KMS-11 (cell line): ENCODE data around the gene PRSS57.

Experiments used
- H2AFZ ChIP-seq: fragments of 200-600 bp; sonication (generic); 2 replicates; pipeline ENCODE4 v1.6.1; 2016; ENCODE audit warnings: antibody characterized with exemption, mixed run types, low read depth
- H3K27ac ChIP-seq: fragments of 200-600 bp; sonication (generic); 2 replicates; pipeline ENCODE4 v1.6.1; 2016; ENCODE audit warnings: mild to moderate bottlenecking, mixed run types
- H3K27me3 ChIP-seq: fragments of 200-600 bp; sonication (generic); 2 replicates; pipeline ENCODE4 v1.6.1; 2017; ENCODE audit warnings: mild to moderate bottlenecking, low read depth, mixed run types, moderate library complexity; ENCODE audit not compliant: insufficient read depth
- H3K36me3 ChIP-seq: fragments of 200-600 bp; sonication (generic); 2 replicates; pipeline ENCODE4 v1.6.1; 2017; ENCODE audit warnings: mild to moderate bottlenecking, mixed run types; ENCODE audit not compliant: insufficient read depth
- H3K4me1 ChIP-seq: fragments of 200-600 bp; sonication (generic); 2 replicates; pipeline ENCODE4 v1.6.1; 2016; ENCODE audit warnings: mild to moderate bottlenecking, low read depth, mixed run types; ENCODE audit not compliant: poor library complexity, severe bottlenecking
- H3K4me2 ChIP-seq: fragments of 200-600 bp; sonication (generic); 2 replicates; pipeline ENCODE4 v1.7.0; 2016; ENCODE audit warnings: mild to moderate bottlenecking, mixed run types
- H3K4me3 ChIP-seq: fragments of 200-600 bp; sonication (generic); IDR thresholded peaks from 2 replicates; pipeline ENCODE4 v1.6.1; 2017; ENCODE audit warnings: low read depth, low read length, mixed read lengths; ENCODE audit not compliant: insufficient read depth
- H3K79me2 ChIP-seq: fragments of 200-600 bp; sonication (generic); 2 replicates; pipeline ENCODE4 v1.6.1; 2016; ENCODE audit warnings: low read depth, mixed run types; ENCODE audit not compliant: insufficient read depth
- H3K9ac ChIP-seq: fragments of 200-600 bp; sonication (generic); 2 replicates; pipeline ENCODE4 v1.6.1; 2016; ENCODE audit warnings: mild to moderate bottlenecking, mixed run types
- H4K20me1 ChIP-seq: fragments of 200-600 bp; sonication (generic); 2 replicates; pipeline ENCODE4 v1.6.1; 2016; ENCODE audit warnings: mild to moderate bottlenecking, mixed run types; ENCODE audit not compliant: insufficient read depth
- TF ChIP-seq, protein P1 (sequence below): fragments of 200-600 bp; sonication (generic); conservative IDR thresholded peaks from 2 replicates; pipeline ENCODE4 v1.6.1; 2017; ENCODE audit warnings: low read depth, mild to moderate bottlenecking, antibody characterized with exemption, low read length, moderate library complexity, mixed read lengths

The PRSS57 gene

DNA sequence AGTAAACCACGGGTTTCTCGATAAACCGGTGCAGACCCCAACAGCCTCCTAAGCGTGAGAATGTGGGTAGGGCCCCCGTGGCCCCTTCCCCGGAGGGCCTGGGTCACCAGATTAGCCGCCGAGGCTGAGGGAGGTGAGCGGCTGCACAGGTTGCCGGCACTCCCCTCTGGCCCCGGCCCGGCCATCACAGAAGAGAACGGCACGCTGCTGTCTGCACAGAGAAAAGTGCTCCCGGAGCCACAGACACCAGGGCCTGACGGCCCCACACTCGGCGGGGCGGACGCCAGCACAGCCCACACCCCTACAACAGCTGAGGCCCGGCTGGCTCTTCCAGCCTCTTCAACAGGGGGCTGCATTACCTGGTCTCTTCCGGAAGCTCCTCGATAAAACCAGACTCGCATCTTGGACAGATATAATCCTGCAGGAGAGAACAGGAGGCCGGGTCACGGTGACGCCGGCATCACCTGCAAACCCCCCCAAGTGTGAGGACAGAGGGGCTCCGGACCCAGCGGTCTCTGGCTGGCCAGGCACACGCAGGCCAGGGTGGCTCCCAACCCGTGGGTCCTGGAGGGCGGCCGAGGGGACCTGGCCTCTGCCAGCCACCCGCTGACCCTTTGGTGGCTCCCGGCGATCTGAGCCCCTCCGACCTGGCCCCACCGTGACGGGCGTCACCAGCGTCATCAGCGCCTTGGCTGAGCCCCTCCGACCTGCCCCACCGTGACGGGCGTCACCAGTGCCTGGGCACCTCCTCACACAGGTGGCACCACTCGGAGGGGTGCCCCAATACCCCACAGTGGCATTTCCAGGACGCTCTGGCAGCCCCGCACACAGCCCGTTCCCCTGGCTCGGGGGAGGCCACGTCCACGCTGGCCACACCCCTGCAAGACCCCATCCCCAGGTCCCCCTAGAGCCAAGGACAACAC, 42.5 kb downstream of the PRSS57 start:
- TF ChIP-seq, protein P1, sequence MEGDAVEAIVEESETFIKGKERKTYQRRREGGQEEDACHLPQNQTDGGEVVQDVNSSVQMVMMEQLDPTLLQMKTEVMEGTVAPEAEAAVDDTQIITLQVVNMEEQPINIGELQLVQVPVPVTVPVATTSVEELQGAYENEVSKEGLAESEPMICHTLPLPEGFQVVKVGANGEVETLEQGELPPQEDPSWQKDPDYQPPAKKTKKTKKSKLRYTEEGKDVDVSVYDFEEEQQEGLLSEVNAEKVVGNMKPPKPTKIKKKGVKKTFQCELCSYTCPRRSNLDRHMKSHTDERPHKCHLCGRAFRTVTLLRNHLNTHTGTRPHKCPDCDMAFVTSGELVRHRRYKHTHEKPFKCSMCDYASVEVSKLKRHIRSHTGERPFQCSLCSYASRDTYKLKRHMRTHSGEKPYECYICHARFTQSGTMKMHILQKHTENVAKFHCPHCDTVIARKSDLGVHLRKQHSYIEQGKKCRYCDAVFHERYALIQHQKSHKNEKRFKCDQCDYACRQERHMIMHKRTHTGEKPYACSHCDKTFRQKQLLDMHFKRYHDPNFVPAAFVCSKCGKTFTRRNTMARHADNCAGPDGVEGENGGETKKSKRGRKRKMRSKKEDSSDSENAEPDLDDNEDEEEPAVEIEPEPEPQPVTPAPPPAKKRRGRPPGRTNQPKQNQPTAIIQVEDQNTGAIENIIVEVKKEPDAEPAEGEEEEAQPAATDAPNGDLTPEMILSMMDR: no peak
- no peak overlapping the region for H3K4me2 ChIP-seq
- no peaks in the 10 kb centered on the region for H3K4me1 ChIP-seq
- H3K79me2 ChIP-seq: peaks cover 63% of the 10 kb centered on the region
- no peaks in the 10 kb centered on the region for H3K27me3 ChIP-seq
- H2AFZ ChIP-seq: no peak overlapping the region
- no peak overlapping the region for H3K27ac ChIP-seq
- H3K4me3 ChIP-seq: no peak overlapping the region
- no peaks in the 10 kb centered on the region for H3K36me3 ChIP-seq
- peaks cover 32% of the 10 kb centered on the region; the same call in 1 of the 2 replicates for H4K20me1 ChIP-seq
- H3K9ac ChIP-seq: no peak overlapping the region

DNA sequence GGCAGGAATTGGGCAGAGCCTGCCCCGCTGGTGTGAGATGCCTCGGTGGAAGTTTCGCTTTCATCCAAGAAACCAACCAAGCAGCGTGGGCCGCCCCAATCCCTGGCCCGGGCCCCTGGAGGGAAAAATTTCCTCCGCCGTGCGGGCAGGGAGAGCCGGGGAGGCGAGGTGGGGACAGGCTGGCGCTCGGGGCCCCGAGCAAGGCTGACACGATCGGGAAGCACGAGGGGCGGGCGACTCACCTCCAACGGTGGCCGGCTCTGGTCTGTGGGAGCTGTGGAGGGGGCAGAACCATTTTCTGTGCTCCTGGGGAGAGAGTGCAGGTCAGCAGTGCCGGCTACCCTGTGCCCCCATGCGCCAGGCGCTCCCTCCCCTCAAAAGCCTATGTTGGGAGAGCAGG, 43.3 kb downstream of the PRSS57 start:
- no peak overlapping the region for H3K4me3 ChIP-seq
- H3K4me1 ChIP-seq: no peaks in the 10 kb centered on the region
- H3K79me2 ChIP-seq: peaks cover 56% of the 10 kb centered on the region
- H3K36me3 ChIP-seq: no peaks in the 10 kb centered on the region; the same call in 1 of the 2 replicates
- no peak overlapping the region for H2AFZ ChIP-seq
- H3K27ac ChIP-seq: no peak overlapping the region
- no peak overlapping the region for H3K9ac ChIP-seq
- peaks cover 24% of the 10 kb centered on the region; the same call in 1 of the 2 replicates for H4K20me1 ChIP-seq
- H3K4me2 ChIP-seq: no peak overlapping the region
- no peaks in the 10 kb centered on the region for H3K27me3 ChIP-seq
- TF ChIP-seq, protein P1: no peak

DNA sequence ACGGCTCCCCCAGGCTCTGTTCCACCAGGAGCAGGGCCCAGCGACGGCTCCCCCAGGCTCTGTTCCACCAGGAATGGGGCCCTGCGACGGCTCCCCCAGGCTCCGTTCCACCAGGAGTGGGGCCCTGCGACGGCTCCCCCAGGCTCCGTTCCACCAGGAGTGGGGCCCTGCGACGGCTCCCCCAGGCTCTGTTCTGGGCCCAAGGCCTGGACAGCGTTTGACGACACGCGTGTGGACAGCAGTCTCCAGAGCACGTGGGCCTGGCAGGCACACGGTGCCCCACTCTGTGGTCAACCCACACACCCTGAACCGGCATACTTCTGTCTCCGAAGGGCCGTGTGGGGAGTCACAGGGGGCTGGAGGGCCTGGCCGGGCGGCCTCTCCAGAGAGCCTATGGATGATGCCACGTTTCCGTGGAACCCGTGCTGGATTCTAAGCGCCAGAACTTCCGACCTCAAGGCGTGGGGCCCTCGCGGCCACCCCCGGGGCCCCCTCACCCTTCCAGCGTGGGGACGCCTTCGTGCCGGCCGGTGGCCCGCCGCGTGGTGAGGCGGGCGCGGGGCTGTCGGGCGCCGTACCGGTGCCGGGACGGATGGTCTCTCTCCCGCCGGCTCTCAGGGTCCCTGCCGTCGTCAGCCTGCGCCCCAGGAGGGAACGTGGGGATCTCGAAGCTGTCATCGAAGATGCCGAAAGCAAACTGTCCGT, 44.0 kb downstream of the PRSS57 start:
- no peak overlapping the region for H2AFZ ChIP-seq
- H3K4me2 ChIP-seq: no peak overlapping the region
- TF ChIP-seq, protein P1: no peak
- H3K4me1 ChIP-seq: no peaks in the 10 kb centered on the region
- no peak overlapping the region for H3K9ac ChIP-seq
- no peak overlapping the region for H3K27ac ChIP-seq
- no peaks in the 10 kb centered on the region for H3K27me3 ChIP-seq
- H4K20me1 ChIP-seq: peaks cover 17% of the 10 kb centered on the region; the same call in 1 of the 2 replicates
- peaks cover 48% of the 10 kb centered on the region for H3K79me2 ChIP-seq
- no peaks in the 10 kb centered on the region; the same call in 1 of the 2 replicates for H3K36me3 ChIP-seq
- H3K4me3 ChIP-seq: no peak overlapping the region

DNA sequence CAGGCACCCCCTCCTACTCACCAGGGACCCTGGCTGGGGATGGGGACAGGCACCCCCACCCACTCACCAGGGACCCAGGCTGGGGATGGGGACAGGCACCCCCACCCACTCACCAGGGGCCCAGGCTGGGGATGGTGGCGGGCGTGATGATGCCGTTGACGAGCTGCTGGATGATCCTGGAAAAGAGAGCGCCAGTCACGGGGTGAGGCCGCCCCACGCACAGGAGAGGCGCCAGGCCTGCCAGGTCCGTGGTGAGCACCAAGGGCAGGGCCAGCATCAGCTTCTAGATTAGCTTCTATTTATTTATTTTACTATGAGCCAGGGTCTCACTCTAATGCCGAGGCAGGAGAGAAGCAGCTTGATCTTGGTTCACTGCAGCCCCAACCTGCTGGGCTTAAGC, 45.1 kb downstream of the PRSS57 start:
- Histone ChIP-seq H3K9ac (no peak overlapping the region), H3K4me2 (no peak overlapping the region), H3K79me2 (peaks cover 37% of the 10 kb centered on the region), H3K27me3 (no peaks in the 10 kb centered on the region), H3K27ac (no peak overlapping the region), H2AFZ (no peak overlapping the region), H3K36me3 (no peaks in the 10 kb centered on the region; the same call in 1 of the 2 replicates), H3K4me3 (no peak overlapping the region), H3K4me1 (no peaks in the 10 kb centered on the region), H4K20me1 (peaks cover 9% of the 10 kb centered on the region; the same call in 1 of the 2 replicates)
- TF ChIP-seq, protein P1: no peak
